Parathyroid adenoma (tissue), 2 donors: Measurements from ENCODE around the gene MBNL1.

Experiments used
- H2AFZ ChIP-seq: fragments of 300-600 bp; sonication (generic); one replicate; pipeline ENCODE4 v1.7.0; 2017; ENCODE audit warnings: antibody characterized with exemption, mild to moderate bottlenecking
- H3K27ac ChIP-seq: fragments of 300-600 bp; sonication (generic); one replicate; pipeline ENCODE4 v1.7.0; 2017
- H3K27me3 ChIP-seq: fragments of 300-600 bp; sonication (generic); one replicate; pipeline ENCODE4 v1.7.0; 2017; ENCODE audit warnings: low read length; ENCODE audit not compliant: control insufficient read depth, insufficient read depth
- H3K36me3 ChIP-seq: fragments of 300-600 bp; sonication (generic); one replicate; pipeline ENCODE4 v1.7.0; 2017; ENCODE audit warnings: low read length; ENCODE audit not compliant: control insufficient read depth, insufficient read depth
- H3K4me1 ChIP-seq: fragments of 300-600 bp; sonication (generic); one replicate; pipeline ENCODE4 v1.7.0; 2017; ENCODE audit warnings: control low read depth
- H3K4me2 ChIP-seq: fragments of 300-600 bp; sonication (generic); one replicate; pipeline ENCODE4 v1.7.0; 2017; ENCODE audit warnings: low read length
- H3K4me3 ChIP-seq: fragments of 300-600 bp; sonication (generic); one replicate; pipeline ENCODE4 v1.7.0; 2017; ENCODE audit warnings: low read depth, low read length
- H3K79me2 ChIP-seq: fragments of 300-600 bp; sonication (generic); one replicate; pipeline ENCODE4 v1.7.0; 2017; ENCODE audit warnings: control low read depth
- H3K9ac ChIP-seq: fragments of 300-600 bp; sonication (generic); one replicate; pipeline ENCODE4 v1.7.0; 2017; ENCODE audit warnings: mild to moderate bottlenecking
- H3K9me3 ChIP-seq: fragments of 300-600 bp; sonication (generic); one replicate; pipeline ENCODE4 v1.7.0; 2017; ENCODE audit warnings: low read length; ENCODE audit not compliant: control insufficient read depth
- TF ChIP-seq, protein P1 (sequence below): fragments of 300-600 bp; sonication (generic); IDR thresholded peaks from one replicate; pipeline ENCODE4 v1.7.0; 2017; ENCODE audit warnings: antibody characterized with exemption, mild to moderate bottlenecking
- donor health status: primary hyperparathyroidism.

Gene MBNL1

DNA sequence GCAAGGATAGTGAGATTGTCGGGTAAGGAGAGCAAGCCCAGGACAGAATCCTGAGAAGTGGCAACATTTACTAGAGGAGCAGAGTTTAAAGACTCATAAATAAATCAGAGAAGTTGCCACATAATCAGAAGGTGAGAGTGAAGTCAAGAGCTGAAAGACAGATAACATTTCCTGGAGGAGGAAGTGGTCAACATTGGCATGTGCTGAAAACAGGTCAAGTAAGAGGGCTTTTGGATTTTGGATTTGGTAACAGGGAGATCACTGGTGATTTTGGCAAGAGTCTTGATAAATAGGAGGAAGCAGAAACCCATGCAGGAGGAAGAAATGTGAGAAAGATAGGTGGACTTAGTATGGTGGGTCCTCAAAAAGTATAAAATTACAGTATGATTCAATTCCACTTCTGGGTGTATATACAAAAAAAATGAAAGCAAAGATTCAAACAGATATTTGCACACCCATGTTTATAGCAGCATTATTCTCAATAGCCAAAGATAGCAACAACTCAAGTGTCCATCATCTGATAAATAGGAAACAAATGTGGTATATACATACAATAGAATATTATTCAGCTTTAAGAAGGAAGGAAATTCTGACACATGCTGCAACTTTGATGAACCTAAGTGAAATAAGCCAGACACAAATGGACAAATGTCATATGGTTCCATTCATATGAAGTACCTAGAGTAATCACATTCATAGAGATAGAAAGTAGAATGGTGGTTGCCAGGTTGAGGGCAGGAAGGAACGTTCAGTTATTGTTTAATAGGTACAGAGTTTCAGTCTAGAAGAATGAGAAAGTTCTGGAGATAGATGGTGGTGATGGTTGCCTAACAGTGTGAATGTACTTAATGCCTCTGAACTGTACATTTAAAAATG, 27.3 kb upstream of the MBNL1 start:
- no peak overlapping the region for H3K27ac ChIP-seq
- H2AFZ ChIP-seq, result no peak overlapping the region
- no peaks in the 10 kb centered on the region for H3K27me3 ChIP-seq
- no peak overlapping the region for H3K4me3 ChIP-seq
- no peak overlapping the region for H3K4me2 ChIP-seq
- no peaks in the 10 kb centered on the region for H3K79me2 ChIP-seq
- no peaks in the 10 kb centered on the region for H3K4me1 ChIP-seq
- no peaks in the 10 kb centered on the region for H3K36me3 ChIP-seq
- TF ChIP-seq, protein P1, sequence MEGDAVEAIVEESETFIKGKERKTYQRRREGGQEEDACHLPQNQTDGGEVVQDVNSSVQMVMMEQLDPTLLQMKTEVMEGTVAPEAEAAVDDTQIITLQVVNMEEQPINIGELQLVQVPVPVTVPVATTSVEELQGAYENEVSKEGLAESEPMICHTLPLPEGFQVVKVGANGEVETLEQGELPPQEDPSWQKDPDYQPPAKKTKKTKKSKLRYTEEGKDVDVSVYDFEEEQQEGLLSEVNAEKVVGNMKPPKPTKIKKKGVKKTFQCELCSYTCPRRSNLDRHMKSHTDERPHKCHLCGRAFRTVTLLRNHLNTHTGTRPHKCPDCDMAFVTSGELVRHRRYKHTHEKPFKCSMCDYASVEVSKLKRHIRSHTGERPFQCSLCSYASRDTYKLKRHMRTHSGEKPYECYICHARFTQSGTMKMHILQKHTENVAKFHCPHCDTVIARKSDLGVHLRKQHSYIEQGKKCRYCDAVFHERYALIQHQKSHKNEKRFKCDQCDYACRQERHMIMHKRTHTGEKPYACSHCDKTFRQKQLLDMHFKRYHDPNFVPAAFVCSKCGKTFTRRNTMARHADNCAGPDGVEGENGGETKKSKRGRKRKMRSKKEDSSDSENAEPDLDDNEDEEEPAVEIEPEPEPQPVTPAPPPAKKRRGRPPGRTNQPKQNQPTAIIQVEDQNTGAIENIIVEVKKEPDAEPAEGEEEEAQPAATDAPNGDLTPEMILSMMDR, result no peak
- no peaks in the 10 kb centered on the region for H3K9me3 ChIP-seq
- no peak overlapping the region for H3K9ac ChIP-seq

DNA sequence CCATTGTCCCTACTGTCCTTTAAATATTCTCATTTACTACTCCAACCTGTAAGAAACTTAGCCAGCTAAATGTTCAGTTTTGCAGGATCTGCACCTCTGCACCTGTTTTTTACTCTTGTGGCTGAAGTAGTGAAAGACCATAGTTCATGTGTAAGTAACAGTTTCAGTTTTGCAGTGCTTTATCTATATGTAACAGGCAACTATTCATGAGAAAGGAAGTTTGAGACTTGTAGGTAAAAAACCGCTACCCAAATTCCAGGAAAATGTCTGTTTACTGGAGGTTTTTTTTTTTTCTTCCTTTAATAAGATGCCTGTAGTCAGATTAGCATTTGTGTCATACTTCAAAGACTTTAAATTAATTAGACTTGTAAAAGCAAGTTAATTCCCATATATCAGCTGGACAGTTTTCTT, 25.4 kb upstream of the MBNL1 start:
- H3K4me1 ChIP-seq, result no peaks in the 10 kb centered on the region

DNA sequence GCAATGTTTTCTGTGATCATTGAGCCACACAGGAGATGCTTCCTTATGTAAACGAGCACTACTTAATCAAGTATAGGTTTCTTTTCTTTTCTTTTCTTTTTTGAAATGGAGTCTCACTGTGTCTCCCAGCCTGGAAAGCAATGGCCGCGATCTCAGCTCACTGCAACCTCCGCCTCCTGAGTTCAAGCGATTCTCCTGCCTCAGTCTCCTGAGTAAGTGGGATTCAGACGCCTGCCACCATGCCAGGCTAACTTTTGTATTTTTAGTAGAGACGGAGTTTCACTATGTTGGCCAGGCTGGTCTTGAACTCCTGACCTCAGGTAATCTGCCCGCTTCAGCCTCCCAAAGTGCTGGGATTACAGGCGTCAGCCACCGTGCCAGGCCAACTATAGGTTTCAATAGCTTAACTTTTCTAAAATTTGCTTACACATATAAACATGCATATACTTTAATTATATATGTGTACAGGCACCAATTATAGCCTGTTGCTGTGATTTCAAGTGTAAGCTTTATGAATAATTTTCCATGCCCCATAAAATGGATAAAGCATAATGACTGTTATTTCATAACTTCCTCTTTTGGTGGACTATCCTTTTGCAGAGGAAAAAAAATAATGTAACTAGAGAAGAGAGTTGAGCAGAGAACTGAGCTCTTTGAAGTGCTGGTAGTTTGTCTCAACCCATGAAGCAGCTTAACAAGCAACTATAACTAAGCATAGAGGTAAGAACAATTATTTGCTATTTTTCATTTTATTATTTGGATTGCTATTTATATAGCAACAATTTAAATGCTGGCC, 24.8 kb upstream of the MBNL1 start:
- no peak overlapping the region for H2AFZ ChIP-seq
- H3K36me3 ChIP-seq, result no peaks in the 10 kb centered on the region
- H3K4me2 ChIP-seq, result no peak overlapping the region
- no peaks in the 10 kb centered on the region for H3K9me3 ChIP-seq
- no peak overlapping the region for H3K4me3 ChIP-seq
- H3K79me2 ChIP-seq, result no peaks in the 10 kb centered on the region
- no peaks in the 10 kb centered on the region for H3K27me3 ChIP-seq
- H3K27ac ChIP-seq, result no peak overlapping the region
- TF ChIP-seq, protein P1, result no peak
- no peaks in the 10 kb centered on the region for H3K4me1 ChIP-seq
- H3K9ac ChIP-seq, result no peak overlapping the region

More for the DNA sequence above, 25.4 kb upstream of the MBNL1 start:
- no peaks in the 10 kb centered on the region for H3K9me3 ChIP-seq
- TF ChIP-seq, protein P1, result no peak
- H3K4me3 ChIP-seq, result no peak overlapping the region
- no peak overlapping the region for H3K4me2 ChIP-seq
- no peak overlapping the region for H3K9ac ChIP-seq
- H2AFZ ChIP-seq, result no peak overlapping the region
- no peak overlapping the region for H3K27ac ChIP-seq
- H3K79me2 ChIP-seq, result no peaks in the 10 kb centered on the region
- no peaks in the 10 kb centered on the region for H3K27me3 ChIP-seq
- H3K36me3 ChIP-seq, result no peaks in the 10 kb centered on the region

DNA sequence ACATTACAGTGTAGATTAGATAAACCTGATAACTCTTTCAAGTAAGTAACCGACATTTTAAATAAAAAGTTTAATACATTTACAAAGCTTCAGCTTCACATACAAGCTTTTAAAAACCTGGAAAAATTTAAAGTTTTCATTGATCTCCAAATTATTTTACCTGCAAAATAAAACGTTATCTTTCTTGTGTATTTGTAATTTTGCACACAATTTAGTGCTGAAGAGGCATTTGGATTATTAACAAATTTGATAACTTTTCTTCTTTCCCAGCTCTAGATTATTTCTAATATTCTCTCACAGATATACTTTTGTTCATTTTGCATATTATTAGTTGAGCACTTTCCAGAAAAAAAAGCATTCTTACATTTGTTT, 24.2 kb upstream of the MBNL1 start:
- Histone ChIP-seq H3K9me3 (no peaks in the 10 kb centered on the region), H3K36me3 (no peaks in the 10 kb centered on the region), H3K4me1 (no peaks in the 10 kb centered on the region), H3K27me3 (no peaks in the 10 kb centered on the region), H2AFZ (no peak overlapping the region), H3K4me3 (no peak overlapping the region), H3K9ac (no peak overlapping the region), H3K79me2 (no peaks in the 10 kb centered on the region), H3K27ac (no peak overlapping the region), H3K4me2 (no peak overlapping the region)
- TF ChIP-seq, protein P1, result no peak
